Parathyroid adenoma (tissue), 2 donors: ENCODE results near the gene PTPRC.

ENCODE experiments used
- H2AFZ ChIP-seq: fragments of 300-600 bp; sonication (generic); one replicate; pipeline ENCODE4 v1.7.0; 2017; ENCODE audit warnings: antibody characterized with exemption, mild to moderate bottlenecking
- H3K27ac ChIP-seq: fragments of 300-600 bp; sonication (generic); one replicate; pipeline ENCODE4 v1.7.0; 2017
- H3K27me3 ChIP-seq: fragments of 300-600 bp; sonication (generic); one replicate; pipeline ENCODE4 v1.7.0; 2017; ENCODE audit warnings: low read length; ENCODE audit not compliant: control insufficient read depth, insufficient read depth
- H3K36me3 ChIP-seq: fragments of 300-600 bp; sonication (generic); one replicate; pipeline ENCODE4 v1.7.0; 2017; ENCODE audit warnings: low read length; ENCODE audit not compliant: control insufficient read depth, insufficient read depth
- H3K4me1 ChIP-seq: fragments of 300-600 bp; sonication (generic); one replicate; pipeline ENCODE4 v1.7.0; 2017; ENCODE audit warnings: control low read depth
- H3K4me2 ChIP-seq: fragments of 300-600 bp; sonication (generic); one replicate; pipeline ENCODE4 v1.7.0; 2017; ENCODE audit warnings: low read length
- H3K4me3 ChIP-seq: fragments of 300-600 bp; sonication (generic); one replicate; pipeline ENCODE4 v1.7.0; 2017; ENCODE audit warnings: low read depth, low read length
- H3K79me2 ChIP-seq: fragments of 300-600 bp; sonication (generic); one replicate; pipeline ENCODE4 v1.7.0; 2017; ENCODE audit warnings: control low read depth
- H3K9ac ChIP-seq: fragments of 300-600 bp; sonication (generic); one replicate; pipeline ENCODE4 v1.7.0; 2017; ENCODE audit warnings: mild to moderate bottlenecking
- H3K9me3 ChIP-seq: fragments of 300-600 bp; sonication (generic); one replicate; pipeline ENCODE4 v1.7.0; 2017; ENCODE audit warnings: low read length; ENCODE audit not compliant: control insufficient read depth
- TF ChIP-seq, protein P1 (sequence below): fragments of 300-600 bp; sonication (generic); IDR thresholded peaks from one replicate; pipeline ENCODE4 v1.7.0; 2017; ENCODE audit warnings: antibody characterized with exemption, mild to moderate bottlenecking
- donor health status: primary hyperparathyroidism.

The PTPRC gene

DNA sequence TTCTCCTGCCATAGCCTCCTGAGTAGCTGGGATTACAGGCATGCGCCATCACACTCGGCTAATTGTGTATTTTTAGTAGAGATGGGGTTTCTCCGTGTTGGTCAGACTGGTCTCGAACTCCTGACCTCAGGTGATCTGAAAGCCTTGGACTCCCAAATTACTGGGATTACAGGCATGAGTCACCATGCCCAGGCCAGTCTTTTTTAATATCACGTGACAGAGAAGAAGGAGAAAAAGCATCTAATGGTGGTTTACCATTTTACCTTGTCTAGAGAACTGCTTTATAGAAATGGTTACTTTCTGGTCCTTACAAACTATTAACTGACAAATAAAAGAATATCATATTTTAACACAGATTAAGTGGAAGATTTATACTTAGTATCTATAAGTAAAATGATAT, 168.0 kb downstream of the PTPRC start:
- TF ChIP-seq, protein P1, sequence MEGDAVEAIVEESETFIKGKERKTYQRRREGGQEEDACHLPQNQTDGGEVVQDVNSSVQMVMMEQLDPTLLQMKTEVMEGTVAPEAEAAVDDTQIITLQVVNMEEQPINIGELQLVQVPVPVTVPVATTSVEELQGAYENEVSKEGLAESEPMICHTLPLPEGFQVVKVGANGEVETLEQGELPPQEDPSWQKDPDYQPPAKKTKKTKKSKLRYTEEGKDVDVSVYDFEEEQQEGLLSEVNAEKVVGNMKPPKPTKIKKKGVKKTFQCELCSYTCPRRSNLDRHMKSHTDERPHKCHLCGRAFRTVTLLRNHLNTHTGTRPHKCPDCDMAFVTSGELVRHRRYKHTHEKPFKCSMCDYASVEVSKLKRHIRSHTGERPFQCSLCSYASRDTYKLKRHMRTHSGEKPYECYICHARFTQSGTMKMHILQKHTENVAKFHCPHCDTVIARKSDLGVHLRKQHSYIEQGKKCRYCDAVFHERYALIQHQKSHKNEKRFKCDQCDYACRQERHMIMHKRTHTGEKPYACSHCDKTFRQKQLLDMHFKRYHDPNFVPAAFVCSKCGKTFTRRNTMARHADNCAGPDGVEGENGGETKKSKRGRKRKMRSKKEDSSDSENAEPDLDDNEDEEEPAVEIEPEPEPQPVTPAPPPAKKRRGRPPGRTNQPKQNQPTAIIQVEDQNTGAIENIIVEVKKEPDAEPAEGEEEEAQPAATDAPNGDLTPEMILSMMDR: no peak
- Histone ChIP-seq H3K4me1 (no peaks in the 10 kb centered on the region), H3K4me3 (no peak overlapping the region), H3K4me2 (no peak overlapping the region), H3K27ac (no peak overlapping the region), H2AFZ (no peak overlapping the region), H3K9me3 (no peaks in the 10 kb centered on the region), H3K27me3 (no peaks in the 10 kb centered on the region), H3K36me3 (no peaks in the 10 kb centered on the region), H3K79me2 (no peaks in the 10 kb centered on the region), H3K9ac (no peak overlapping the region)
